ENCODE measurements around the gene ZZZ3.
"Not testable (repeated sequence)": the region's sequence is repeated elsewhere in the genome, so short reads cannot be mapped to it uniquely, and the experiment has no call there.

The ZZZ3 gene

GRCh38 chr1:77652268-77652667 lies 30.2 kb downstream of the ZZZ3 start:
- Histone ChIP-seq H3K9ac (ENCODE audit: low read depth in 1 of 2, low read length in 2 of 2) (no peak overlapping the region), H3K27me3 (ENCODE audit: control insufficient read depth in 1 of 2, insufficient read depth in 2 of 2, low read length in 2 of 2) (no peaks in the 10 kb centered on the region), H3K36me3 (ENCODE audit: control insufficient read depth in 1 of 2, insufficient read depth in 2 of 2, low read length in 2 of 2) (no peaks in the 10 kb centered on the region), H3K9me3 (ENCODE audit: control insufficient read depth in 1 of 2, low read length in 2 of 2) (peaks cover 9 to 18% of the 10 kb centered on the region in 2 donors), H3K4me3 (ENCODE audit: low read depth in 1 of 2, low read length in 2 of 2) (no peak overlapping the region), H3K4me1 (ENCODE audit: control insufficient read depth in 1 of 2, insufficient read depth in 2 of 2, low read length in 2 of 2) (peaks cover 0 to 5% of the 10 kb centered on the region in 2 donors), H3K27ac (ENCODE audit: low read depth, low read length) (no peak overlapping the region)

- H3K4me3 ChIP-seq (ENCODE audit: low read depth in 1 of 2, low read length in 2 of 2): no peak overlapping the region
- no peaks in the 10 kb centered on the region for H3K4me1 ChIP-seq (ENCODE audit: control insufficient read depth in 1 of 2, insufficient read depth in 2 of 2, low read length in 2 of 2)
- H3K27ac ChIP-seq (ENCODE audit: low read depth, low read length): no peak overlapping the region
- H3K9ac ChIP-seq (ENCODE audit: low read depth in 1 of 2, low read length in 2 of 2): no peak overlapping the region
- H3K36me3 ChIP-seq (ENCODE audit: control insufficient read depth in 1 of 2, insufficient read depth in 2 of 2, low read length in 2 of 2): no peaks in the 10 kb centered on the region
- H3K27me3 ChIP-seq (ENCODE audit: control insufficient read depth in 1 of 2, insufficient read depth in 2 of 2, low read length in 2 of 2): no peaks in the 10 kb centered on the region
- H3K9me3 ChIP-seq (ENCODE audit: control insufficient read depth in 1 of 2, low read length in 2 of 2): peaks cover 9 to 18% of the 10 kb centered on the region in 2 donors
Measured at GRCh38 chr1:77649127-77649526, 33.3 kb downstream of the ZZZ3 start.

- not testable (repeated sequence) for H3K9ac ChIP-seq (ENCODE audit: low read depth in 1 of 2, low read length in 2 of 2); H3K27me3 ChIP-seq (ENCODE audit: control insufficient read depth in 1 of 2, insufficient read depth in 2 of 2, low read length in 2 of 2); H3K27ac ChIP-seq (ENCODE audit: low read depth, low read length); H3K4me1 ChIP-seq (ENCODE audit: control insufficient read depth in 1 of 2, insufficient read depth in 2 of 2, low read length in 2 of 2); H3K36me3 ChIP-seq (ENCODE audit: control insufficient read depth in 1 of 2, insufficient read depth in 2 of 2, low read length in 2 of 2); H3K4me3 ChIP-seq (ENCODE audit: low read depth in 1 of 2, low read length in 2 of 2)
- H3K9me3 ChIP-seq (ENCODE audit: control insufficient read depth in 1 of 2, low read length in 2 of 2): peaks cover 9 to 18% of the 10 kb centered on the region in 2 donors
Measured at GRCh38 chr1:77646224-77646623, 36.2 kb downstream of the ZZZ3 start.

GRCh38 chr1:77643456-77643855 lies 39.0 kb downstream of the ZZZ3 start:
- Histone ChIP-seq H3K27me3 (ENCODE audit: control insufficient read depth in 1 of 2, insufficient read depth in 2 of 2, low read length in 2 of 2) (no peaks in the 10 kb centered on the region), H3K4me3 (ENCODE audit: low read depth in 1 of 2, low read length in 2 of 2) (no peak overlapping the region), H3K9ac (ENCODE audit: low read depth in 1 of 2, low read length in 2 of 2) (no peak overlapping the region), H3K36me3 (ENCODE audit: control insufficient read depth in 1 of 2, insufficient read depth in 2 of 2, low read length in 2 of 2) (peaks cover 0 to 7% of the 10 kb centered on the region in 2 donors), H3K4me1 (ENCODE audit: control insufficient read depth in 1 of 2, insufficient read depth in 2 of 2, low read length in 2 of 2) (no peaks in the 10 kb centered on the region), H3K9me3 (ENCODE audit: control insufficient read depth in 1 of 2, low read length in 2 of 2) (peaks cover 0 to 3% of the 10 kb centered on the region in 2 donors), H3K27ac (ENCODE audit: low read depth, low read length) (no peak overlapping the region)

GRCh38 chr1:77642941-77643340 lies 39.5 kb downstream of the ZZZ3 start:
- Histone ChIP-seq H3K9me3 (ENCODE audit: control insufficient read depth in 1 of 2, low read length in 2 of 2) (no peaks in the 10 kb centered on the region), H3K36me3 (ENCODE audit: control insufficient read depth in 1 of 2, insufficient read depth in 2 of 2, low read length in 2 of 2) (peaks cover 0 to 7% of the 10 kb centered on the region in 2 donors), H3K4me1 (ENCODE audit: control insufficient read depth in 1 of 2, insufficient read depth in 2 of 2, low read length in 2 of 2) (no peaks in the 10 kb centered on the region), H3K27me3 (ENCODE audit: control insufficient read depth in 1 of 2, insufficient read depth in 2 of 2, low read length in 2 of 2) (no peaks in the 10 kb centered on the region), H3K4me3 (ENCODE audit: low read depth in 1 of 2, low read length in 2 of 2) (no peak overlapping the region), H3K9ac (ENCODE audit: low read depth in 1 of 2, low read length in 2 of 2) (no peak overlapping the region), H3K27ac (ENCODE audit: low read depth, low read length) (no peak overlapping the region)

- no peak overlapping the region for H3K9ac ChIP-seq (ENCODE audit: low read depth in 1 of 2, low read length in 2 of 2)
- H3K4me1 ChIP-seq (ENCODE audit: control insufficient read depth in 1 of 2, insufficient read depth in 2 of 2, low read length in 2 of 2): no peaks in the 10 kb centered on the region
- H3K9me3 ChIP-seq (ENCODE audit: control insufficient read depth in 1 of 2, low read length in 2 of 2): no peaks in the 10 kb centered on the region
- no peak overlapping the region for H3K4me3 ChIP-seq (ENCODE audit: low read depth in 1 of 2, low read length in 2 of 2)
- H3K27ac ChIP-seq (ENCODE audit: low read depth, low read length): no peak overlapping the region
- H3K36me3 ChIP-seq (ENCODE audit: control insufficient read depth in 1 of 2, insufficient read depth in 2 of 2, low read length in 2 of 2): peaks cover 0 to 7% of the 10 kb centered on the region in 2 donors
- no peaks in the 10 kb centered on the region for H3K27me3 ChIP-seq (ENCODE audit: control insufficient read depth in 1 of 2, insufficient read depth in 2 of 2, low read length in 2 of 2)
Measured at GRCh38 chr1:77642196-77642595, 40.3 kb downstream of the ZZZ3 start.

- Histone ChIP-seq H3K4me1 (ENCODE audit: control insufficient read depth in 1 of 2, insufficient read depth in 2 of 2, low read length in 2 of 2) (no peaks in the 10 kb centered on the region), H3K36me3 (ENCODE audit: control insufficient read depth in 1 of 2, insufficient read depth in 2 of 2, low read length in 2 of 2) (peaks cover 6 to 7% of the 10 kb centered on the region in 2 donors), H3K9ac (ENCODE audit: low read depth in 1 of 2, low read length in 2 of 2) (no peak overlapping the region), H3K27me3 (ENCODE audit: control insufficient read depth in 1 of 2, insufficient read depth in 2 of 2, low read length in 2 of 2) (no peaks in the 10 kb centered on the region), H3K9me3 (ENCODE audit: control insufficient read depth in 1 of 2, low read length in 2 of 2) (no peaks in the 10 kb centered on the region), H3K27ac (ENCODE audit: low read depth, low read length) (no peak overlapping the region), H3K4me3 (ENCODE audit: low read depth in 1 of 2, low read length in 2 of 2) (no peak overlapping the region)
Measured at GRCh38 chr1:77639557-77640069, 42.8 kb downstream of the ZZZ3 start.

GRCh38 chr1:77639056-77639455 lies 43.4 kb downstream of the ZZZ3 start:
- Histone ChIP-seq H3K4me3 (ENCODE audit: low read depth in 1 of 2, low read length in 2 of 2) (no peak overlapping the region), H3K9ac (ENCODE audit: low read depth in 1 of 2, low read length in 2 of 2) (no peak overlapping the region), H3K27me3 (ENCODE audit: control insufficient read depth in 1 of 2, insufficient read depth in 2 of 2, low read length in 2 of 2) (no peaks in the 10 kb centered on the region), H3K36me3 (ENCODE audit: control insufficient read depth in 1 of 2, insufficient read depth in 2 of 2, low read length in 2 of 2) (peaks cover 7 to 9% of the 10 kb centered on the region in 2 donors), H3K9me3 (ENCODE audit: control insufficient read depth in 1 of 2, low read length in 2 of 2) (no peaks in the 10 kb centered on the region), H3K27ac (ENCODE audit: low read depth, low read length) (no peak overlapping the region), H3K4me1 (ENCODE audit: control insufficient read depth in 1 of 2, insufficient read depth in 2 of 2, low read length in 2 of 2) (no peaks in the 10 kb centered on the region)

GRCh38 chr1:77636864-77637263 lies 45.6 kb downstream of the ZZZ3 start:
- H3K36me3 ChIP-seq (ENCODE audit: control insufficient read depth in 1 of 2, insufficient read depth in 2 of 2, low read length in 2 of 2): peaks cover 12 to 27% of the 10 kb centered on the region in 2 donors

More at GRCh38 chr1:77636864-77637263, 45.6 kb downstream of the ZZZ3 start:
- no peaks in the 10 kb centered on the region for H3K27me3 ChIP-seq (ENCODE audit: control insufficient read depth in 1 of 2, insufficient read depth in 2 of 2, low read length in 2 of 2)
- H3K4me3 ChIP-seq (ENCODE audit: low read depth in 1 of 2, low read length in 2 of 2): no peak overlapping the region
- H3K27ac ChIP-seq (ENCODE audit: low read depth, low read length): no peak overlapping the region
- no peaks in the 10 kb centered on the region for H3K9me3 ChIP-seq (ENCODE audit: control insufficient read depth in 1 of 2, low read length in 2 of 2)
- no peak overlapping the region for H3K9ac ChIP-seq (ENCODE audit: low read depth in 1 of 2, low read length in 2 of 2)
- H3K4me1 ChIP-seq (ENCODE audit: control insufficient read depth in 1 of 2, insufficient read depth in 2 of 2, low read length in 2 of 2): no peaks in the 10 kb centered on the region
